Body of pancreas (tissue), 4 donors: ENCODE data around the gene MXI1.

Source experiments
- CTCF ChIP-seq, 7 experiments: fragments of 450-650 bp in 4 of 7; fragments of 200-600 bp in 3 of 7; sonication (generic) in 3 of 7; IDR thresholded peaks; one replicate each; pipeline ENCODE4 v1.5.1; 2016 to 2019; ENCODE audit warnings: antibody characterized with exemption in 7 of 7
- POLR2A ChIP-seq, 3 donors: fragments of 450-650 bp; IDR thresholded peaks; one replicate each; pipeline ENCODE4 v1.6.1; 2016; ENCODE audit warnings: antibody characterized with exemption in 3 of 3, mild to moderate bottlenecking in 2 of 3

GRCh38 chr10:110172155-110172554 is 35.2 kb upstream of the MXI1 start:
- TF ChIP-seq CTCF (IDR thresholded peaks at IDR 0.05) (no peak), POLR2A (IDR thresholded peaks at IDR 0.05) (no peak)
